ENCODE data around the gene EML5.

EML5 gene

DNA sequence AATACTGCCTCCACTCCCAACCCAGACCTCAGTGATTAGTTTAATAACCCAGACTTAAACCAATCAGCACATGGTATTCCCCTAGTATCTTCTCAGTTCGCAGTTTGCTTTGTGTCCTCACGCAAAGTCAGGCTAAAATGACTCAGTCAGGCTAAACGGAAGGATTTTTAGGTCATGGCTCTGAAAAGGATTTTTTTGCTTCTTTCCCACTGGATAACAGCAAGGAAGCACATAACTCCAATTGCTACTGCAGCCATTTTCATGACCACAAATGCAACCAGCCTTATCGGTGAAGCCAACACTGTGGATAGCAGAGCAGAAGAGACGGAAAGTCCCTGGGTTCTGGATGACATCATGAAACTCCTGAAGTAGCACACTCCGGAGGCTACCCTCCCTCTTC is 162.2 kb downstream of the EML5 start:
- H3K27me3 ChIP-seq (ENCODE audit: control insufficient read depth, insufficient read depth, low read length), result no peaks in the 10 kb centered on the region
- no peaks in the 10 kb centered on the region for H3K4me1 ChIP-seq (ENCODE audit: control insufficient read depth, insufficient read depth, low read length)
- no peaks in the 10 kb centered on the region for H3K9me3 ChIP-seq (ENCODE audit: control insufficient read depth, low read length)
- H3K9ac ChIP-seq (ENCODE audit: low read length), result no peak overlapping the region
- H3K4me3 ChIP-seq (ENCODE audit: low read length), result no peak overlapping the region
- H3K36me3 ChIP-seq (ENCODE audit: control insufficient read depth, insufficient read depth, low read length), result no peaks in the 10 kb centered on the region

DNA sequence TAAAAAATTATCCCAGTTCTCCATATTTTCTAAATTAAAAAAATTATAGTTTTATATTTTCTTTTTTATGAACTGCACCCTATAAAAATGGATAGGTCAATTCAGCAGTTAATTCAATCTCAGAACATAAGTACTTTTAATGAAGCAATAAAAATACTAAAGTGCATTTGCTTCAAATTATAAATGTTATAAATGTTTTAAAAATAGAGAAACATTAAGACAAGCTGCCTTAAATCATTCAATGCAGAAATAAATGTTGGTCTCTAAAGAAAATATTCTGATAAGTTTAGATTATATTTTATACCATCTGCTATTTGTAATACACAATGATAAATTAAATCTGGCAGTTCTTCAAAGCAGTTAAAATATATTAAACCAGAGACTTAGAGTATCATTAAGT is 164.3 kb downstream of the EML5 start:
- no peaks in the 10 kb centered on the region for H3K4me1 ChIP-seq (ENCODE audit: control insufficient read depth, insufficient read depth, low read length)
- no peaks in the 10 kb centered on the region for H3K27me3 ChIP-seq (ENCODE audit: control insufficient read depth, insufficient read depth, low read length)
- H3K9me3 ChIP-seq (ENCODE audit: control insufficient read depth, low read length), result no peaks in the 10 kb centered on the region
- no peak overlapping the region for H3K9ac ChIP-seq (ENCODE audit: low read length)
- no peaks in the 10 kb centered on the region for H3K36me3 ChIP-seq (ENCODE audit: control insufficient read depth, insufficient read depth, low read length)
- no peak overlapping the region for H3K4me3 ChIP-seq (ENCODE audit: low read length)

DNA sequence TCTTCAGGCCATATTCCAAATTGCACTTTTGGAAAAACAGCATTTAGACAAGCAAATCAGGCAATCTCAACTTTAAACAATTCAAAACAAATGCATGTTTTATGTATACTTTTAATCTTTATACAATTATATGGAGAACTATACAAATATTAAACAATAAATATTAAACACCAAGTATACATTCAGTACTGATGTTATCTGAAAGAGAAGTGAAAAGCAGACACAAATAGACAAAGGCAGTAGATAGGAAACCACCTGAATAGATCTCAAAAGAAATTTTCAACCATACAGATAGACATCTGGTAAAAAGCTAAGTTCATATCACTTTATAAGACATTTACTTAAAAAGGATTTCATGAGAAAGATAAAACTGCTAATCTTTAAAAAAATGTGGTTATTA is 164.7 kb downstream of the EML5 start:
- H3K36me3 ChIP-seq (ENCODE audit: control insufficient read depth, insufficient read depth, low read length), result no peaks in the 10 kb centered on the region
- no peaks in the 10 kb centered on the region for H3K4me1 ChIP-seq (ENCODE audit: control insufficient read depth, insufficient read depth, low read length)
- H3K9ac ChIP-seq (ENCODE audit: low read length), result no peak overlapping the region
- H3K4me3 ChIP-seq (ENCODE audit: low read length), result no peak overlapping the region
- H3K27me3 ChIP-seq (ENCODE audit: control insufficient read depth, insufficient read depth, low read length), result no peaks in the 10 kb centered on the region
- H3K9me3 ChIP-seq (ENCODE audit: control insufficient read depth, low read length), result no peaks in the 10 kb centered on the region

DNA sequence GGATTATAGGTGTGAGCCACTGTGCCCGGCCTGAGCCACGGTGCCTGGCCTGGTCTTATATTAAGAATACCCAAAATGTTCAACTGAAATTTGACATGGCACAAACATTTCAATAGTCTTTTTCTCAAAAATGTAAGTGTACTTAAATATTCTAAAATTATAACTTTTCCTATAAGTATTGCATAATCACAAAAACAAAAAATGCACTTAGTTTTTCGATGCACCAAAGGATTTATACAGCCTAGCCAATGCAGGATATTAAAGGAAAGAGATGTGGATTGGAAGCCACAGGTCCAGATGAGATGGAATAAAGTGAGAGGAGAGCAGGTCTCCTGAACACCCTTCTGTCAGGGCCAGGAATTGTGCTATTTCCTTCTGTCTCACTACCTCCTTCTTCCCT is 167.1 kb downstream of the EML5 start:
- Histone ChIP-seq H3K9ac (ENCODE audit: low read length) (no peak overlapping the region), H3K9me3 (ENCODE audit: control insufficient read depth, low read length) (no peaks in the 10 kb centered on the region), H3K4me3 (ENCODE audit: low read length) (no peak overlapping the region), H3K4me1 (ENCODE audit: control insufficient read depth, insufficient read depth, low read length) (no peaks in the 10 kb centered on the region), H3K36me3 (ENCODE audit: control insufficient read depth, insufficient read depth, low read length) (no peaks in the 10 kb centered on the region), H3K27me3 (ENCODE audit: control insufficient read depth, insufficient read depth, low read length) (no peaks in the 10 kb centered on the region)

DNA sequence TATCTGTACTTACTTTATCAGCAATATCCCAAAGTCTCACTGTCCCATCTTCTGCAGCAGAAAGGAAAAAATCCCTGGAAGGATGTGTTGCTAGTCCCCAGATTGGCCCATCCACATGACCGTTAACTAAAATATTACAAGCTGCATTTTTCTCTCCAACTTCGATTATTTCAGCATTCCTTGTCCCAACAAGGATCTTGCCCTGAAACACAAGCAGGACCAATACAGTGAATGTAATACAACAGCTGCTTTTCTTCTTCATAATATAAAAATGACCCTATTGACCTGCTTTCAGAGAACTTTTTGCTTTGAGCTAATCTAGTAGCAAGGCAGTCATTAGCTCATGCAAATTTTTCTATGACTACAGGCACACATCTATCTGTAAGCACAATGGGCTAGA is 171.7 kb downstream of the EML5 start:
- H3K9ac ChIP-seq (ENCODE audit: low read length), result no peak overlapping the region
- no peaks in the 10 kb centered on the region for H3K4me1 ChIP-seq (ENCODE audit: control insufficient read depth, insufficient read depth, low read length)
- no peak overlapping the region for H3K4me3 ChIP-seq (ENCODE audit: low read length)
- H3K27me3 ChIP-seq (ENCODE audit: control insufficient read depth, insufficient read depth, low read length), result no peaks in the 10 kb centered on the region
- H3K9me3 ChIP-seq (ENCODE audit: control insufficient read depth, low read length), result no peaks in the 10 kb centered on the region
- H3K36me3 ChIP-seq (ENCODE audit: control insufficient read depth, insufficient read depth, low read length), result no peaks in the 10 kb centered on the region

DNA sequence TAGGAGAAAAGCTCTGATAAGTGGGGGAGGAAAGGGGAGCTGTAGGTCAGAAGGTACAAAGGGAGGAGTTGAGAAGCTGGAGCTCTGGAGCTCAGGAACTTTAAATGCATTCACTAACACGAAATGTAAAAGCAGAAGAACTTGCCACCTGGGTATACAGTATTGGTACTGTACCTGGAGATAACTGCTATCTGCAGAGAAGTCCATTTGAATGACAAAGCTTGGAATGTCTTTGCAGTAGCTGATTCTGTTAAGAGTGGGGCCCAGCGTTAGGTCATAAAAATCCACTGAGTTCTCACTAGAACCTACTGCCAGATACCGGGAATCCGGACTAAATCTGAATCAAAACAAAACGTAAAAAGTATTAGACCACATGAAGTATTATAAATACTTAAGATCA is 174.3 kb downstream of the EML5 start:
- Histone ChIP-seq H3K27me3 (ENCODE audit: control insufficient read depth, insufficient read depth, low read length) (no peaks in the 10 kb centered on the region), H3K4me1 (ENCODE audit: control insufficient read depth, insufficient read depth, low read length) (peaks cover 7% of the 10 kb centered on the region), H3K36me3 (ENCODE audit: control insufficient read depth, insufficient read depth, low read length) (no peaks in the 10 kb centered on the region), H3K9ac (ENCODE audit: low read length) (no peak overlapping the region), H3K9me3 (ENCODE audit: control insufficient read depth, low read length) (no peaks in the 10 kb centered on the region), H3K4me3 (ENCODE audit: low read length) (no peak overlapping the region)

DNA sequence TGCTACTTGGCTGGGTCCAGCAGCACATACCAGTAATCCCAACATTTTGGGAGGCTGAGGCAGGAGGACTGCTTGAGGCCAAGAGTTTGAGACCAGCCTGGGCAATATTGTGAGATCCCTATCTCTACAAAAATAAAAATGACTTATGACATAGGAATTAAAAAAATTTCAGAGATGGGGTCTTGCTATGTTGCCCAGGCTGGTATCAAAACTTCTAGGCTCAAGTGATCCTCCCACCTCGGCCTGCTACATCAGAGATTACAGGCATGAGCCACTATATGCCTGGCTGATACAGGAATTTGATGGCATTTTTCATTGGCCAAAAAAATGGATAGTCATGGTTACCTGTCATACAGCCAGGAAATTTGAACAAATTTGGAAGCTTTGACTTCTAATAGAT is 175.3 kb downstream of the EML5 start:
- peaks cover 14% of the 10 kb centered on the region for H3K4me1 ChIP-seq (ENCODE audit: control insufficient read depth, insufficient read depth, low read length)
- no peaks in the 10 kb centered on the region for H3K9me3 ChIP-seq (ENCODE audit: control insufficient read depth, low read length)
- H3K36me3 ChIP-seq (ENCODE audit: control insufficient read depth, insufficient read depth, low read length), result no peaks in the 10 kb centered on the region
- no peak overlapping the region for H3K9ac ChIP-seq (ENCODE audit: low read length)
- H3K4me3 ChIP-seq (ENCODE audit: low read length), result no peak overlapping the region
- no peaks in the 10 kb centered on the region for H3K27me3 ChIP-seq (ENCODE audit: control insufficient read depth, insufficient read depth, low read length)

DNA sequence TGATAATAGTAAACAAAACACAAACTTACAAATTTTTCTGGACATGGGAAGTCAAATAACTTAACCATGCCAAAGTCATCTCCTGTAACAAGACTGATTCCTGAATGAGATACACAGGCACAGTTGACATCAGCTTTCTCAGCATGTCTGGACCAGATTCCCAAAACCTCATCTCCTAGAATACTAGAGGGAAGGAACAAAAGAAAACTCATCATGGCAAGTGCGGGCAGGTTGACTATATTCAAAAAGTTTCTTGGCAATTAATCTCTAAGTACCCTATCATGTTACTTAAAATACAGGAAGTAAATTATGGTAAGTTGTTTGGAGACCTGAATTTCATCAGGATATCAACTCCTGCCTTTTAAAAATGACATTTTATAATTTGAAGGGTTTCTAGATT is 176.1 kb downstream of the EML5 start:
- Histone ChIP-seq H3K9ac (ENCODE audit: low read length) (no peak overlapping the region), H3K36me3 (ENCODE audit: control insufficient read depth, insufficient read depth, low read length) (no peaks in the 10 kb centered on the region), H3K4me1 (ENCODE audit: control insufficient read depth, insufficient read depth, low read length) (peaks cover 14% of the 10 kb centered on the region), H3K9me3 (ENCODE audit: control insufficient read depth, low read length) (no peaks in the 10 kb centered on the region), H3K27me3 (ENCODE audit: control insufficient read depth, insufficient read depth, low read length) (no peaks in the 10 kb centered on the region), H3K4me3 (ENCODE audit: low read length) (no peak overlapping the region)

DNA sequence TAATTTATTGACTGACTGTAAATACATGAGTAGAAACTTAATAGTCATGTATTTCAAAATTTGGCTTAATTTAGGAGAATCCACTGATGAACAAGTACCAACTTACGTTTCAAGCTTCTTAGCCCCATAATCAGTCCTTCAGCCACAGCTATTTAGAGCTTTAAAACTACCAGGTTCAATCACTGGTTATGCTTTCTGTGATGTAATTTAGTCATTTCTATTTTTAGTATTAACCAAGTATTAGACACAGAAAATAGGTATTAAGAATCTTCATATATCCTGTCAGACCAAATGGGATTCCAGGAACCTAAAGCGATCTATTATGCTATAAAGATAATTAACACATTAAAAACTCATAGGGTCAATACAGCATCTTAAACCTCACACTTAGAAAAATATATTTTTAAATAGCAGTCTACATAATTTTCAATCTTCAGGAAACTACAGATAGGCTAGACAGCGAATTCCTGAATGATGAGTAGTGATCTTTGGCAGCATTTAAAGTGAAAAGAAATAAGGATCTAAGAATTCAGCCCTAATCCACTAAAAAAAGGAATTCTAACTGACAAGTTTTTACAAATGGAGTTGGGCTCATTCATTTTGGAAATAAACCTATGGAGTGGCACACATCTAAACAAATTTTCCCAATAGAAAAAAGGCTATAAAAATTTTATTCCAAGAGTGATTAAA is 178.4 kb downstream of the EML5 start:
- H3K27me3 ChIP-seq (ENCODE audit: control insufficient read depth, insufficient read depth, low read length), result no peaks in the 10 kb centered on the region
- no peaks in the 10 kb centered on the region for H3K9me3 ChIP-seq (ENCODE audit: control insufficient read depth, low read length)
- peaks cover 14% of the 10 kb centered on the region for H3K4me1 ChIP-seq (ENCODE audit: control insufficient read depth, insufficient read depth, low read length)
- H3K36me3 ChIP-seq (ENCODE audit: control insufficient read depth, insufficient read depth, low read length), result peaks cover 7% of the 10 kb centered on the region
- no peak overlapping the region for H3K9ac ChIP-seq (ENCODE audit: low read length)
- H3K4me3 ChIP-seq (ENCODE audit: low read length), result no peak overlapping the region

DNA sequence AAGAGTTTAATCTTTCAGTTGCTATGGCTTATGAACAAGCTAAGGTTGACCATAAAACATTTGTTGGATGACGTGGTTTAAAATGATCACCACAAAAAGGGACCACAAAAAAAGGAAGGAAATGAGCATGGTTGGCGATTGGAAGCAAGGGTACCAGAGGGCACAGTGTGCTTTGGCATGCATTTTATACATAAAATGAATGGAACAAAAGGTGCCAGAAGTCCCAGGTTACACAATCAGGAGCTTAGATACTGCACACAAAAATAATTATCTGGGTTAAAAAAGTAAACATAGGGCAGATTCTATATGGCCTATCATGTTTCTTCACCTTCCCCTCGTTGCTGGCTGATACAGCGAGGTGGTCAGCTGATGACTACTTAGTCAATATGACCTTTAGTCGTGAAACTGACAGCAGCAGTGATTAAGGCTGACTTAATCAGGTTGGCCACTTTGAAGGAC is 179.2 kb downstream of the EML5 start:
- peaks cover 14% of the 10 kb centered on the region for H3K4me1 ChIP-seq (ENCODE audit: control insufficient read depth, insufficient read depth, low read length)
- H3K36me3 ChIP-seq (ENCODE audit: control insufficient read depth, insufficient read depth, low read length), result peaks cover 7% of the 10 kb centered on the region
- H3K27me3 ChIP-seq (ENCODE audit: control insufficient read depth, insufficient read depth, low read length), result no peaks in the 10 kb centered on the region
- no peak overlapping the region for H3K9ac ChIP-seq (ENCODE audit: low read length)
- no peak overlapping the region for H3K4me3 ChIP-seq (ENCODE audit: low read length)
- no peaks in the 10 kb centered on the region for H3K9me3 ChIP-seq (ENCODE audit: control insufficient read depth, low read length)

DNA sequence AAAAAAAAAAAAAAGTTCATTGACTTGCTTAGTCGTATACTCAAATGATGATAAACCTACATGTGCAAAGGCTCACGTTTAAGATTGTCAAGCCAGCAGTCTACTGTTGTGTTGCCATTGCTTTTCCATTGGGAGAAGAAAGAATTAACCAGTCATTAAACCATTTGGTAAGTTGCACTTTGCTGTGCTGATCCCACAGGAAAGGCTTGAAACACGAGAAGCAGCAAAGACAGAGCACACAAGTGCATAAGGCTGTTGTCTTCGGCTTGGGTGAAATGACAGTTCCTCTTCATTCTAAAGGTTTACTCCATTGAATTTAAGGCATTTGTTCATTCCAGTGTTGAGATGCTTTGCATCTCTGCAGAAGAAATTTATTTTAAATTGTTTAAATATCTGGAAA is 179.8 kb downstream of the EML5 start:
- peaks cover 12% of the 10 kb centered on the region for H3K36me3 ChIP-seq (ENCODE audit: control insufficient read depth, insufficient read depth, low read length)
- H3K9ac ChIP-seq (ENCODE audit: low read length), result no peak overlapping the region
- H3K4me3 ChIP-seq (ENCODE audit: low read length), result no peak overlapping the region
- no peaks in the 10 kb centered on the region for H3K27me3 ChIP-seq (ENCODE audit: control insufficient read depth, insufficient read depth, low read length)
- H3K4me1 ChIP-seq (ENCODE audit: control insufficient read depth, insufficient read depth, low read length), result peaks cover 14% of the 10 kb centered on the region
- no peaks in the 10 kb centered on the region for H3K9me3 ChIP-seq (ENCODE audit: control insufficient read depth, low read length)

DNA sequence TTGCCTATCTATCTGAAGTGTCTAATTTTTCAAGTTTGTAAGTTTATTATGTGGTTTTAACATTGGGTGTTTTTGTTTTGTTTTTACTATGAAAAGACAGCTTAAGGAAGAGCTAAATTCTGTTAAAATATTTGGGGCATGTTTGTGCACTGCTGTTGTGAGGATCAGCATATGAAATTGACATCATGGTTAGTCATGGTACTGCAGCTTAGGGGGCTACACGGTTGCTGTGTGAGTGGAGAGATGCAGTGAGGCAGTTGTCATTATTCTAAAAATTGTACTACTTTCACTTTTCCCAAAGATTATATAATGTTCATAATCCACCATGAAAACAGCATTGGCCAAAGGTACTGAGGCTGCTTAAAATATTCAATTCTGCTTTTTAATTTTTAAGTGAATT is 180.9 kb downstream of the EML5 start:
- Histone ChIP-seq H3K27me3 (ENCODE audit: control insufficient read depth, insufficient read depth, low read length) (no peaks in the 10 kb centered on the region), H3K36me3 (ENCODE audit: control insufficient read depth, insufficient read depth, low read length) (peaks cover 12% of the 10 kb centered on the region), H3K4me3 (ENCODE audit: low read length) (no peak overlapping the region), H3K9me3 (ENCODE audit: control insufficient read depth, low read length) (no peaks in the 10 kb centered on the region), H3K9ac (ENCODE audit: low read length) (no peak overlapping the region), H3K4me1 (ENCODE audit: control insufficient read depth, insufficient read depth, low read length) (peaks cover 14% of the 10 kb centered on the region)

DNA sequence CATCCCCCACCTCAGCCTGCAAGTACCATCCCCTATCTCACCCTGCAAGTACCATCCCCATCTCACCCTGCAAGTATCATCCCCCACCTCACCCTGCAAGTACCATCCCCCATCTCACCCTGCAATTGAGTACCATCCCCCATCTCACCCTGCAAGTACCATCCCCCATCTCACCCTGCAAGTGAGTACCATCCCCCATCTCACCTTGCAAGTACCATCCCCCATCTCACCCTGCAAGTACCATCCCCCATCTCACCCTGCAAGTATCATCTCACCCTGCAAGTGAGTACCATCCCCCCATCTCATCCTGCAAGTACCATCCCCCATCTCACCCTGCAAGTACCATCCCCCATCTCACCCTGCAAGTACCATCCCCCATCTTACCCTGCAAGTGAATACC is 184.9 kb downstream of the EML5 start:
- Histone ChIP-seq H3K36me3 (ENCODE audit: control insufficient read depth, insufficient read depth, low read length) (peaks cover 12% of the 10 kb centered on the region), H3K4me1 (ENCODE audit: control insufficient read depth, insufficient read depth, low read length) (peaks cover under 1% of the 10 kb centered on the region), H3K27me3 (ENCODE audit: control insufficient read depth, insufficient read depth, low read length) (no peaks in the 10 kb centered on the region), H3K9ac (ENCODE audit: low read length) (no peak overlapping the region), H3K9me3 (ENCODE audit: control insufficient read depth, low read length) (no peaks in the 10 kb centered on the region), H3K4me3 (ENCODE audit: low read length) (no peak overlapping the region)

Data from mucosa of stomach (tissue), 1 donor.